Sciatic nerve (tissue), 2 donors: ENCODE measurements around the gene DNAJC17. TPM values are rescaled to one million over a fixed set of nuclear protein-coding genes. Genes with fewer than 3 reads are reported as not detected.

Experiments used
- ATAC-seq: fragments of 200-7000 bp; cut with Tn5 transposase; one replicate; pipeline ENCODE4 v1.9.1; 2020; ENCODE audit warnings: mild to moderate bottlenecking, moderate library complexity
- DNase-seq: peaks from one replicate; pipeline ENCODE4 v3.0.0-alpha.2; 2020; ENCODE audit warnings: low spot score
- intact Hi-C: fragments of 100-400 bp; cut with DNase I; formaldehyde crosslinking; loops from one replicate; pipeline ENCODE4 v1.14.2; 2022
- total RNA-seq: library from RNA; stranded (reverse); fragmentation: NEBNext Ultra II Directional; extraction: Animal tissue kit (Norgen Biotek cat#: 25700); gene quantifications from one replicate; pipeline ENCODE4 v1.2.1, GENCODE V29; 2021
- donor health status: DM: no; HTN: no; CAD: no.
- donor health status: DM: no; HTN: no; CAD: no.

The DNAJC17 gene
- 36.2 TPM for total RNA-seq

GRCh38 chr15:40807028-40807887 lies at the start of gene DNAJC17, which contains the start of gene ZFYVE19:
Gene DNAJC17, minus strand, starts transcription at chr15:40807473. Its CDS starts 27 bp downstream, at chr15:40807446.
Gene ZFYVE19, plus strand, starts transcription at chr15:40807089. Its CDS starts 501 bp downstream, at chr15:40807590.
- peak; percentile 97 for DNase-seq
- intact Hi-C loops, result no loop called here
- peak; percentile 99 for ATAC-seq

- intact Hi-C loops, result no loop called here
- DNase-seq, result no peak
- no peak for ATAC-seq
These were observed 49.5 kb upstream of the DNAJC17 start for GRCh38 chr15:40856746-40857145.

GRCh38 chr15:40855706-40856234 lies 48.5 kb upstream of the DNAJC17 start:
- DNase-seq (no peak), ATAC-seq (no peak)
- intact Hi-C loops, result no loop called here

- intact Hi-C loops, result no loop called here
- DNase-seq, result no peak
- no peak for ATAC-seq
These were observed 46.9 kb upstream of the DNAJC17 start for GRCh38 chr15:40854161-40854560.

GRCh38 chr15:40853241-40853890 lies 46.1 kb upstream of the DNAJC17 start:
- no peak for DNase-seq
- intact Hi-C loops, result no loop called here
- no peak for ATAC-seq

GRCh38 chr15:40852529-40852928 lies 45.3 kb upstream of the DNAJC17 start:
- ATAC-seq, result no peak
- DNase-seq, result no peak
- intact Hi-C loops, result no loop called here

- intact Hi-C loops, result no loop called here
- ATAC-seq, result no peak
- DNase-seq, result no peak
These were observed 43.4 kb upstream of the DNAJC17 start for GRCh38 chr15:40850576-40851112.

- ATAC-seq, result peak; percentile 76
- DNase-seq, result peak; percentile 67
- intact Hi-C loops, result no loop called here
These were observed 40.1 kb upstream of the DNAJC17 start for GRCh38 chr15:40847223-40847961.

GRCh38 chr15:40846841-40847222 lies 39.6 kb upstream of the DNAJC17 start:
- intact Hi-C loops, result no loop called here

GRCh38 chr15:40845511-40846284 lies 38.4 kb upstream of the DNAJC17 start:
- DNase-seq, result no peak
- ATAC-seq, result no peak
- intact Hi-C loops, result no loop called here

More at GRCh38 chr15:40846841-40847222, 39.6 kb upstream of the DNAJC17 start:
- DNase-seq (no peak), ATAC-seq (no peak)

GRCh38 chr15:40845036-40845435 lies 37.8 kb upstream of the DNAJC17 start:
- DNase-seq, result no peak

GRCh38 chr15:40844696-40845030 lies 37.4 kb upstream of the DNAJC17 start:
- intact Hi-C loops, result no loop called here
- DNase-seq (no peak), ATAC-seq (peak; percentile 18)

More at GRCh38 chr15:40845036-40845435, 37.8 kb upstream of the DNAJC17 start:
- ATAC-seq, result no peak
- intact Hi-C loops, result no loop called here

- ATAC-seq, result no peak
- intact Hi-C loops, result no loop called here
- no peak for DNase-seq
These were observed 36.8 kb upstream of the DNAJC17 start, which contains the start of gene SPINT1 for GRCh38 chr15:40843885-40844695. Gene SPINT1, plus strand, starts transcription at chr15:40844048. Its CDS starts 507 bp downstream, at chr15:40844555.

- DNase-seq (no peak), ATAC-seq (no peak)
- intact Hi-C loops, result no loop called here
These were observed 36.1 kb upstream of the DNAJC17 start for GRCh38 chr15:40843261-40843884.

GRCh38 chr15:40841741-40842140 lies 34.5 kb upstream of the DNAJC17 start:
- DNase-seq (no peak), ATAC-seq (no peak)
- intact Hi-C loops, result no loop called here

GRCh38 chr15:40838756-40839155 lies 31.5 kb upstream of the DNAJC17 start:
- DNase-seq (no peak), ATAC-seq (no peak)
- intact Hi-C loops, result no loop called here

GRCh38 chr15:40836020-40836419 lies 28.7 kb upstream of the DNAJC17 start:
- DNase-seq, result no peak
- no peak for ATAC-seq
- intact Hi-C loops, result no loop called here
